HG03558 (cell line): ENCODE measurements around the gene SPATA31D3.
"Not testable (repeated sequence)": the region's sequence is repeated elsewhere in the genome, so short reads cannot be mapped to it uniquely, and the experiment has no call there.

Source experiments
- ATAC-seq: cut with Tn5 transposase; IDR thresholded peaks from one replicate; pipeline ENCODE4 v1.9.1; 2021; ENCODE audit warnings: moderate number of reproducible peaks; ENCODE audit not compliant: unreplicated experiment; ENCODE audit errors: extremely low read depth

SPATA31D3 gene

DNA sequence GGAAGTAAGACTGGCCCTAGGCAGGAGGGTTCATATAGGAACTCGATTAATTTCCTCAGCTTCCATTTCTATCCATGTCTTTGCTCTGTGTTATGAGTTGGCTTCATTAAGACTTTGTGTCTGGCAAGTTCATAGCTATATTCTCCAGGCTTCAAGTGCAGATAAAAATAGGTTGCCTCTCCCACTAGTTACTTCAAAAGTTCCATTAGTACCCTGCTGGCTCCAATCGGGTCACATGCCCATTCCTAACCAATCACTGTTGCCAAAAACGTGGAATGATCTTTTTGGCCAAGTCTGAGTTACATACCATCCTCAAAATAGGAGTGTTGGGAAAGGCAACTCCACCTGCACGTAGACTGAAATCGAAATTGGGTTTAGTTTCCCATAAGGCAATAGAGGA, 31.5 kb downstream of the SPATA31D3 start:
- ATAC-seq = no peak

DNA sequence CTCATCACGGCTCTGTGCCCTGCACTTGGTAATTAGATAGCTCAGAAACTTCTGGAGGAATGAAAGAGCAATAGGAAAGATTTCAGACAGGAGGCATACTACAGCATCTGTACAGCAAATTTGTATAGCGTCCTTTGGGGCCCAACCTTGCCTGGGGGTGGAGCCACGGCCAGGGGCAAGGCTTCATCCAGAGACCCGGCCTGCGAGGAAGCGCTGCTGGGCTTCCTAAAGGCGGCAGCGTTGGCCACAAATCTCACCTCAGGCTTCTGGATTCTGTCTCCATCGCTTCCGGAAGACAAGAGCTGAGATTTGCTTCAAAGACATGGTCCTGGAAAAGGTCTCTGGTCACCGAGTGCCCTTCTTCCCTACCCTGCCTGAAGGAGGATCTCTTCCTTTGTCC, 33.1 kb downstream of the SPATA31D3 start:
- ATAC-seq = no peak

DNA sequence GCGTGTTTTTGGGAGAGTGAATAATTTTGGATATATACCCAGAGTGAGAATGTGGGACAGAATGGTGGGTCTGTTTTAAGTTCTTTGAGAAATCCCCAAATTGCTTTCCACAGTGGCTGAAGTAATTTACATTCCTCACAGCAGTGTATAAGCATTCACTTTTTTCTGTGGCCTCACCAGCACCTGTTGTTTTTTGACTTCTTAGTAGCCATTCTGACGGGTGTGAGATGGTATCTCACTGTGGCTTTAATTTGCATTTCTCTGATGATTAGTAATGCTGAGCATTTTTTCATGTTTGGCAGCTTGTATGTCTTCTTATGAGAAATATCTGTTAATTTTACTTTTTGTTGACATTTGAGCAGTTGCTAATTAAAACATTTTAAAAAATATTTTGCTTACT, 35.9 kb downstream of the SPATA31D3 start:
- ATAC-seq = peak; percentile 49

DNA sequence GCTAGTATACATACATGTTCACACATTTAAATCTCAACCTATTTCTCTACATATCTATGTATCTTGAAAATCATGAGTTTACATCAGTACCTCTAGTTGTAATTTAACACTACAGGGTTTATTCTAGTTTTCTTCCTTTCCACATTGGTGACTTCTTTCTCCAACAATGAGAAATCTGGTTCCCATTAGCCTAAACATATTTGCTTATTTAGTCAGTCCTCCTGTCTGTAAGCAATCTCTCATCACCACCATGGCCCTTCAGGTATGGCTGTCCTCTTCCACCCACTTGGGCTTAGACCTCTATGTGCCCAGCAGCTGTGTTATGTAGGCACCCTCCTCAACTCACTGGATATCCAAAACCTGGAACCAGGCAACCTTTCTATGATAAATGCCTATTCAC, 37.3 kb downstream of the SPATA31D3 start:
- ATAC-seq = no peak

DNA sequence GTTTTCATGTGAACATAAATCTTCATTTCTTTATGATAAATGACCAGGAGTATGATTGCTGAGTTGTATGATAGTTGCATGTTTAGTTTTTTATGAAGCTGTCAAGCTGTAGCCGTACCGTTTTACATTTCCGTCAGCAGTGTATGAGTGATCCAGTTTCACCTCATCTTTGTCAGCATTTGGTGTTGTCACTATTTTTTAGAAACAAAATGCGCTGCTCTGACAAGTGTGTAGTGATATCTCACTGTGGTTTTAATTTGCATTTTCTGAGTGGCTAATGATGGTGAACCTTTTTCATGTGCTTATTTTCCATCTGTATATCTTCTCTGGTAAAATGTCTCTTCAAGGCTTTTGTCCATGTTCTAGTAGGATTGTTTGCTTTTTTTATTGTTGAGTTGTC, 38.6 kb downstream of the SPATA31D3 start:
- no peak for ATAC-seq

DNA sequence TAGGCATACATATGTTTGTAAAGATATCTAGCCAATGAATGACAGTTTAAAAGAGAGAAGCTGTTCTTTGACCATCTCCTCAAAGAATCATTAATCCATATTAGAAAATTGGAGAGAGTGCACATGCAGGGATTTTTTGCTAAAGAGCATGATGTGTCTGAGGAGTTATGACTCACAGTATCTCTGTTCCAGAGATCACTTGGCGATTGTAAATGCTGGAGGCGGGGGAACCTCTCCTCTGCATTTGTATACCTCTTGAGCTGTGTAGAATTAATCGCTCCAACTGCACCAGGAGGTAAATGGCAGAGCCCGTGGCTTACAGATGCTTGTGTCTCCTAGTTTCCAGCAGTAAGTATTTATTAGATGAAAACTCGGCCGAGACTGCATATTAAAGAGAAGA, 41.6 kb downstream of the SPATA31D3 start:
- no peak for ATAC-seq

DNA sequence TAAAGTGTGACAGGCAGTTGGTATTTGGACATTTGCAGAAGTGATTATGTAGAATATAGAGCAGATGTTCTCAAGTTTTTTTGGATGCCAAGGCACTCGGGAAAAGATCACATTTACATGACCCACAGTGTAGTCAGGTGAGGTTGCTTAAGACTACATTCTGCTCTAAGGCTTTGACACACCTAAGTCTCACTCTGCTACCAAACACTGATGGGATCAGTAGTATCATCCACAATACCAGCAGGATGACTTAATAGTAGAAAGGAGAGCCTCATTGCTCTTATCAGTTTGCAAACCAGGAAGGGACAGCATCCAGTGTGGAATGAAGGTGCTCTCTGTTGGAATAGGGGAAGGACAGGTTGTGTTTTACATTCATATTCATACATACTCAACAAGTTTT, 42.8 kb downstream of the SPATA31D3 start:
- ATAC-seq = no peak

DNA sequence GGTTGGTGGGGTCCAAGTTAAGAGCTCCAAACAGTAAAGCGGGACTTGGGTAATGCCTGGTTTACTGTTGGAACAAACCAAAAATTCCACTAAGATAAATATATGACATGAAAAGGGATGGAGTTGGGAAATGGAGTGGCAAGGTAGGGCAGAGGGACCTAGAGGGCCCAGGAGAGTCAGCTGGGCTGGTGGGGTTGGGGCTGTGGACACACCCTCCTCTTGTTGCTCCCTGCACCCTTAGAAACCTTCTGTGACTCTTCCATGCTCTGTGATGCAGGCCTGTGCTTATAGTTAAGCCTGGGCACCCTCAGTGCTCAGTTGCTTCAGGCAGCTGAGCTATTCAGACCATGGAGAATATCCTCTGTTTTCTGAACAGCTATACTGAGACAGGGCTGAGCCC, 45.2 kb downstream of the SPATA31D3 start, which contains the start of gene SPATA31D1:
SPATA31D1 (plus strand) TSS at position 301 of the 400 bp plus-strand sequence; CDS start at position 348, 47 bp downstream.
- not testable (repeated sequence) for ATAC-seq

DNA sequence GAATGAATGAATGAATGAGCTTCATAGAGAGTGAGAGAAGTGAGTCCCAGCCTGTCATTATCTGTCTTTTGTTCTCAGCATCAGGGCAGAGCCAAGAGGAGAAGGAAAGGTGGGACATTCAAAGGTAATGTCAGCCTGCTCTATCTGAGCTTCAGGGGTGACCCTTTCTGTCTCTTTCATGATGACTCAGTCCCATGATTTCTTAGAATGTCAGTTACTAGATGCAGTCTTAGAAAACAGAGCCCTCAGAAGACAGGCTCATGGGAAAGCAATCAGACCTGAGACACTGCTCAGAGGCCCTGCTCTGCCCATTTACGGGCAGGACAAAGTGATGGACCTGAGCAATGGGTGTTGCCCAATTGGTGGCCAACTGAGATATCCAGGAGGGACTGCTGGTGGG, 46.4 kb downstream of the SPATA31D3 start:
- no peak for ATAC-seq

DNA sequence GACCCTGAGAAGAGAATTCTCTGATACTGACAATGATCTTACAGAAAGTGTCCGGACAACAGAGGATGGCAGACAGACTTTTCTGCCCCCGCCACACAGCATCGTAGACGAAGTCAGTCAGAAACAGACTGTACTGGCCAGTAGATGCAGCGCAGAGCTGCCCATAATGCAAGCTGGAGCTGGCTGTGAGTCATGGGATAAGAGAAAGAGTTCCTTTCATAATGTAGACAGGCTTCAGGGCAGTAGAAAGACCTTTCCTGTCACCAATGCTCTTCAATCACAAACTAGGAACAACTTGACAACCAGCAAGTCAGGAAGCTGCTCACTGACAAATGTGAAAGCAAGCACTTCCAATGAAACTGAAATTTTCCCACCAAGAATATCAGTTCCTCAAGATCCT, 50.4 kb downstream of the SPATA31D3 start:
- no peak for ATAC-seq
